MM.1S (cell line): ENCODE results near the gene VEGFA.

Experiments
- DNase-seq: peaks from one replicate; pipeline ENCODE4 v3.0.0-alpha.2; 2015
- H2AFZ ChIP-seq: fragments of 300-600 bp; sonication (generic); 2 replicates; pipeline ENCODE4 v1.6.0; 2016; ENCODE audit warnings: antibody characterized with exemption, low read length
- H3F3A ChIP-seq: fragments of 300-600 bp; sonication (generic); 2 replicates; pipeline ENCODE4 v1.6.1; 2016; ENCODE audit warnings: mild to moderate bottlenecking, antibody characterized with exemption, low read length, moderate library complexity, mixed read lengths; ENCODE audit not compliant: insufficient read depth
- H3K27ac ChIP-seq: fragments of 300-600 bp; sonication (generic); 2 replicates; pipeline ENCODE4 v1.5.1; 2016; ENCODE audit warnings: mild to moderate bottlenecking, low read length
- H3K27me3 ChIP-seq: fragments of 300-600 bp; sonication (generic); replicated peaks from 2 replicates; pipeline ENCODE4 v1.6.0; 2016; ENCODE audit warnings: low read length; ENCODE audit not compliant: insufficient read depth
- H3K36me3 ChIP-seq: fragments of 300-600 bp; sonication (generic); replicated peaks from 2 replicates; pipeline ENCODE4 v1.6.1; 2016; ENCODE audit warnings: mild to moderate bottlenecking, low read length, mixed read lengths; ENCODE audit not compliant: insufficient read depth
- H3K4me1 ChIP-seq: fragments of 300-600 bp; sonication (generic); 2 replicates; pipeline ENCODE4 v1.6.1; 2016; ENCODE audit warnings: low read length, mixed read lengths
- H3K4me2 ChIP-seq: fragments of 300-600 bp; sonication (generic); 2 replicates; pipeline ENCODE4 v1.6.0; 2016; ENCODE audit warnings: low read depth, low read length
- H3K4me3 ChIP-seq: fragments of 300-600 bp; sonication (generic); 2 replicates; pipeline ENCODE4 v1.5.1; 2016; ENCODE audit warnings: low read length, mixed read lengths
- H3K79me2 ChIP-seq: fragments of 300-600 bp; sonication (generic); 2 replicates; pipeline ENCODE4 v1.6.1; 2016; ENCODE audit warnings: mixed run types, low read length, mixed read lengths
- H3K9ac ChIP-seq: fragments of 300-600 bp; sonication (generic); 2 replicates; pipeline ENCODE4 v1.6.1; 2016; ENCODE audit warnings: low read length, mixed read lengths
- H3K9me2 ChIP-seq: fragments of 300-600 bp; sonication (generic); replicated peaks from 2 replicates; pipeline ENCODE4 v1.6.1; 2016; ENCODE audit warnings: mild to moderate bottlenecking, low read length, mixed read lengths; ENCODE audit not compliant: insufficient read depth
- H3K9me3 ChIP-seq: fragments of 300-600 bp; sonication (generic); replicated peaks from 2 replicates; pipeline ENCODE4 v1.6.1; 2016; ENCODE audit warnings: mild to moderate bottlenecking, low read length, mixed read lengths; ENCODE audit not compliant: insufficient read depth
- H4K20me1 ChIP-seq: fragments of 300-600 bp; sonication (generic); 2 replicates; pipeline ENCODE4 v1.6.1; 2016; ENCODE audit warnings: mild to moderate bottlenecking, low read length, moderate library complexity, mixed read lengths; ENCODE audit not compliant: insufficient read depth
- CTCF ChIP-seq: fragments of 300-600 bp; sonication (generic); IDR thresholded peaks from 2 replicates; pipeline ENCODE4 v1.5.1; 2016; ENCODE audit warnings: antibody characterized with exemption, low read length, mixed read lengths
- EZH2 ChIP-seq: fragments of 300-600 bp; sonication (generic); optimal IDR thresholded peaks from 2 replicates; pipeline ENCODE3; 2017; ENCODE audit warnings: low read depth, mild to moderate bottlenecking, antibody characterized with exemption, low read length, mixed read lengths
- EZH2phosphoT487 ChIP-seq: fragments of 300-600 bp; sonication (generic); IDR thresholded peaks from 2 replicates; pipeline ENCODE4 v1.6.1; 2018; ENCODE audit warnings: antibody characterized with exemption, low read length

Gene VEGFA

GRCh38 chr6:43760210-43761168 lies 9.5 kb upstream of the VEGFA start:
- no peaks in the 10 kb centered on the region for H3K9me2 ChIP-seq
- H3K9me3 ChIP-seq = no peaks in the 10 kb centered on the region
- DNase-seq = no peak
- H3K79me2 ChIP-seq = no peaks in the 10 kb centered on the region
- H3K27me3 ChIP-seq = no peaks in the 10 kb centered on the region
- H3K36me3 ChIP-seq = no peaks in the 10 kb centered on the region
- no peak overlapping the region for H3K4me2 ChIP-seq
- no peak overlapping the region for H2AFZ ChIP-seq
- no peak overlapping the region for H3K27ac ChIP-seq
- TF ChIP-seq EZH2phosphoT487 (no peak), CTCF (no peak), EZH2 (no peak)
- no peaks in the 10 kb centered on the region for H3F3A ChIP-seq
- no peaks in the 10 kb centered on the region for H3K4me1 ChIP-seq
- no peak overlapping the region for H3K4me3 ChIP-seq
- no peak overlapping the region for H3K9ac ChIP-seq
- no peaks in the 10 kb centered on the region for H4K20me1 ChIP-seq

- Histone ChIP-seq H3K9me3 (no peaks in the 10 kb centered on the region), H3K9ac (no peak overlapping the region), H3K4me3 (no peak overlapping the region), H3K79me2 (no peaks in the 10 kb centered on the region), H3K4me1 (no peaks in the 10 kb centered on the region), H3K27ac (no peak overlapping the region), H3F3A (no peaks in the 10 kb centered on the region), H3K9me2 (no peaks in the 10 kb centered on the region), H3K27me3 (no peaks in the 10 kb centered on the region), H3K36me3 (no peaks in the 10 kb centered on the region), H4K20me1 (no peaks in the 10 kb centered on the region), H3K4me2 (no peak overlapping the region), H2AFZ (no peak overlapping the region)
- no peak for DNase-seq
- TF ChIP-seq CTCF = no peak
- no peak for TF ChIP-seq EZH2
- TF ChIP-seq EZH2phosphoT487 = no peak
These were observed 8.2 kb upstream of the VEGFA start for GRCh38 chr6:43761666-43762409.

- H3K4me3 ChIP-seq = no peak overlapping the region
- H3K4me2 ChIP-seq = no peak overlapping the region
- no peak for TF ChIP-seq EZH2
- TF ChIP-seq CTCF = no peak
- no peak for TF ChIP-seq EZH2phosphoT487
These were observed 7.6 kb upstream of the VEGFA start for GRCh38 chr6:43762410-43762768.

More at GRCh38 chr6:43762410-43762768, 7.6 kb upstream of the VEGFA start:
- Histone ChIP-seq H3K4me1 (no peaks in the 10 kb centered on the region), H4K20me1 (no peaks in the 10 kb centered on the region), H3F3A (no peaks in the 10 kb centered on the region), H3K79me2 (no peaks in the 10 kb centered on the region), H3K36me3 (no peaks in the 10 kb centered on the region), H3K9me3 (no peaks in the 10 kb centered on the region), H3K9ac (no peak overlapping the region), H3K27me3 (no peaks in the 10 kb centered on the region), H3K27ac (no peak overlapping the region), H2AFZ (no peak overlapping the region), H3K9me2 (no peaks in the 10 kb centered on the region)
- no peak for DNase-seq
